Activated CD4-positive, alpha-beta memory T cell treated with anti-CD3 and anti-CD28 coated beads for 36 hours (primary cell): ENCODE data around the gene INO80. TPM values are rescaled to one million over a fixed set of nuclear protein-coding genes. Genes with fewer than 3 reads are reported as not detected.
A peak's percentile ranks its signal among the peaks of the same experiment; 100 is the strongest.
"Not testable (repeated sequence)": the region's sequence is repeated elsewhere in the genome, so short reads cannot be mapped to it uniquely, and the experiment has no call there.

Source experiments
- CTCF ChIA-PET: fragments of 350-600 bp; sonication (Branson Sonifier 250); formaldehyde crosslinking; loops from one replicate; lab custom pipeline; 2021; ENCODE audit warnings: antibody characterized with exemption, inconsistent platforms; lab: Charles Lee
- POLR2A ChIA-PET: fragments of 350-600 bp; sonication (Branson Sonifier 250); formaldehyde crosslinking; loops from one replicate; lab custom pipeline; 2021; ENCODE audit warnings: antibody characterized with exemption; lab: Charles Lee
- DNase-seq: peaks from one replicate; pipeline ENCODE4 v3.0.0-alpha.2; 2020
- H3K27ac Mint-ChIP-seq: one replicate; pipeline ENCODE4 v1.8.0; 2021; ENCODE audit warnings: mixed read lengths
- H3K27me3 Mint-ChIP-seq: one replicate; pipeline ENCODE4 v1.8.0; 2021; ENCODE audit warnings: mixed read lengths
- H3K36me3 Mint-ChIP-seq: one replicate; pipeline ENCODE4 v1.8.0; 2021; ENCODE audit warnings: mixed read lengths
- H3K4me1 Mint-ChIP-seq: one replicate; pipeline ENCODE4 v1.8.0; 2021; ENCODE audit warnings: low read depth, mixed read lengths
- H3K4me3 Mint-ChIP-seq: one replicate; pipeline ENCODE4 v1.8.0; 2021; ENCODE audit warnings: mild to moderate bottlenecking, mixed read lengths
- H3K9me3 Mint-ChIP-seq: one replicate; pipeline ENCODE4 v1.8.0; 2021; ENCODE audit warnings: mixed read lengths
- intact Hi-C: fragments of 100-400 bp; cut with micrococcal nuclease; formaldehyde crosslinking; loops from one replicate; pipeline ENCODE4 v1.15.1; 2023
- total RNA-seq, 2 experiments: library from RNA; stranded (reverse); gene quantifications; one replicate each; pipeline ENCODE4 v1.2.3, GENCODE V29; 2021

Gene INO80
- total RNA-seq, 2 experiments from 2014 or later: 19.9 to 22.8 TPM

- H3K4me3 Mint-ChIP-seq: no peak overlapping the region
- no peak for DNase-seq
- H3K4me1 Mint-ChIP-seq: no peaks in the 10 kb centered on the region
- ChIA-PET POLR2A (no interaction called here), CTCF (no interaction called here)
- peaks cover 4% of the 10 kb centered on the region for H3K9me3 Mint-ChIP-seq
- H3K27me3 Mint-ChIP-seq: peaks cover 3% of the 10 kb centered on the region
- intact Hi-C loops: no loop called here
- no peaks in the 10 kb centered on the region for H3K36me3 Mint-ChIP-seq
- H3K27ac Mint-ChIP-seq: no peak overlapping the region
Observed at GRCh38 chr15:41133454-41133853, 17.4 kb upstream of the INO80 start.

DNA sequence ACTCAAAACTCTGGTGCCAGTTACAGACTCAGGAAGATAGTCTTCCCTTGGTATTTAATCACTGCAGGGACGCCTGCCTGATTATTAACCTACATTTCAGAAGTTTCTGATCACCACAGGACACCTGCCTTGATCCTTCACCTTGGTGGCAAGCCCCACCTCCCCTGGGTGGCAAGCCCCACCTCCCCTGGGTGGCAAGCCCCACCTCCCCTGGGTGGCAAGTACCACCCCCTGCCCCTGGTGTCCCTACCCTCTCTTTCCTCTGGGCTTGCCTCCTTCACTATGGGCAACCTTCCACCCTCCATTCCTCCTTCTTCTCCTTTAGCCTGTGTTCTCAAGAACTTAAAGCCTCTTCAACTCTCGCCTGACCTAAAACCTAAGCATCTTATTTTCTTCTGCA lies 16.0 kb upstream of the INO80 start:
- DNase-seq, H3K27me3 Mint-ChIP-seq, intact Hi-C loops, H3K9me3 Mint-ChIP-seq, POLR2A ChIA-PET, H3K4me1 Mint-ChIP-seq, CTCF ChIA-PET, H3K4me3 Mint-ChIP-seq, H3K27ac Mint-ChIP-seq, H3K36me3 Mint-ChIP-seq: not testable (repeated sequence)

- CTCF ChIA-PET: no interaction called here
- intact Hi-C loops: no loop called here
- no peak for DNase-seq
- H3K4me3 Mint-ChIP-seq: no peak overlapping the region
- H3K4me1 Mint-ChIP-seq: no peaks in the 10 kb centered on the region
- peaks cover 4% of the 10 kb centered on the region for H3K9me3 Mint-ChIP-seq
- H3K36me3 Mint-ChIP-seq: no peaks in the 10 kb centered on the region
- POLR2A ChIA-PET: no interaction called here
- peaks cover 7% of the 10 kb centered on the region for H3K27me3 Mint-ChIP-seq
- H3K27ac Mint-ChIP-seq: no peak overlapping the region
Observed at GRCh38 chr15:41128174-41128902, 12.3 kb upstream of the INO80 start.

DNA sequence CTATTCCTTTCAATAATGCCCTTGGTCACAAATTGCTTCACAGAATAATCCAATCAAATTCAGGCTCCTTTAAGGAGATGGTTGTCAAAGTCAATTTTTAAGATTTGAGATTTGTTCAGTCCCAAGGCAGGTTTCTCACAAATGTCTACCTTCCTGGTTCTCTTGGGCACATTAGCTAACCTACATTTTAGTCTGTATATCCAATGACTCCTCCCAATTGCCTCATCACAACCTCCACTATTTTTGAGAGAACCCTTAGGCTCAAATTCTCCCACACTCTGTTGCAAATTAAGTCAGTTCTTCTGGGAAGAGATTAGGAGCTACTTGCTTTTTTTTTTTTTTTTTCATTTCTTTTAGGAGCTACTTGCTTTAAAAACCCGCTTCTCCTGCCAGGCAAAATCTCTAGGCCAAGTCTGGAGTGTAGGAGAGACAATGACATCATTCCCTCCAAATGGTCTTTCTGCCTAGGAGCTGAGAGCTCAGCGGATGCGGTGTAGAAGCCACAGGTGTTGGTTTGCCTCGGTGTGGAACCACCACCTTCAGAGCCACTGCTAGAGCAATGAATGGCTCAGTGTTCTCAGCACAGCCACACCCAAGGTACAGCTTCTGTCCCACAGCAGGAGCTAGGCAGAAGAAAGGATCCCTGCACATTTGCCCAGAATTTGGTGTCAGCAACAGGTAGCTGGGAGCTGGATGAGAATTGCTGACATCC lies 10.0 kb upstream of the INO80 start:
- Mint-ChIP-seq H3K9me3 (peaks cover 4% of the 10 kb centered on the region), H3K4me1 (no peaks in the 10 kb centered on the region), H3K36me3 (no peaks in the 10 kb centered on the region), H3K4me3 (no peak overlapping the region), H3K27me3 (peaks cover 4% of the 10 kb centered on the region), H3K27ac (no peak overlapping the region)
- intact Hi-C loops: no loop called here
- ChIA-PET POLR2A (interaction anchor here (0.6 kb wide), 2 partner anchors 30 to 149 kb away, joined by 3 read pairs; no protein-coding TSS in a partner anchor), CTCF (no interaction called here)
- DNase-seq: peak; percentile 12

DNA sequence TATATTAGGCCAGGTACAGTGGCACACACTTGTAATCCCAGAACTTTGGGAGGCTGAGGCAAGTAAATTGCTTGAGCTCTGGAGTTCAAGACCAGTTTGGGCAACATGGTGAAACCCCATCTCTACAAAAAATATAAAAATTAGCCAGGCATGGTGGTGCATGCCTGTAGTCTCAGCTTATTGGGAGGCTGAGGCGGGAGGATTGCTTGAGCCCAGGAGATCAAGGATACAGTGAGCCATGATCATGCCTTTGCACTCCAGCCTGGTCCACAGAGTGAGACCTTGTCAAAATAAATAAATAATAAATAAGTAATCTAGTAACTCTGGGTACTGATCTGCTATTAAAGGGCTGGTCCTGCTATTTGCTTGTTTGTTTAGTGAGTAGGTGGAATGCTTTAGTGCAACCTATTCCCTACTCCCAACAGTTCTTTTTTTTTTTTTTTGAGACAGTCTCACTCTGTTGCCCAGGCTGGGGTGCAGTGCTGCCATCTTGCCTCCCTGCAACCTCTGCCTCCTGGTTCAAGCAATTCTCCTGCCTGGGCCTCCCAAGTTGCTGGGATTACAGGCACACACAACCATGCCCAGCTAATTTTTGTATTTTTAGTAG lies 9.1 kb upstream of the INO80 start:
- no peaks in the 10 kb centered on the region for H3K9me3 Mint-ChIP-seq
- no peak overlapping the region for H3K27ac Mint-ChIP-seq
- H3K4me1 Mint-ChIP-seq: no peaks in the 10 kb centered on the region
- no peak overlapping the region for H3K4me3 Mint-ChIP-seq
- ChIA-PET POLR2A (no interaction called here), CTCF (interaction anchor here (0.6 kb wide), 1 partner anchor 54 kb away, joined by 3 read pairs; no protein-coding TSS in a partner anchor)
- H3K36me3 Mint-ChIP-seq: no peaks in the 10 kb centered on the region
- DNase-seq: no peak
- peaks cover 4% of the 10 kb centered on the region for H3K27me3 Mint-ChIP-seq
- intact Hi-C loops: no loop called here

DNA sequence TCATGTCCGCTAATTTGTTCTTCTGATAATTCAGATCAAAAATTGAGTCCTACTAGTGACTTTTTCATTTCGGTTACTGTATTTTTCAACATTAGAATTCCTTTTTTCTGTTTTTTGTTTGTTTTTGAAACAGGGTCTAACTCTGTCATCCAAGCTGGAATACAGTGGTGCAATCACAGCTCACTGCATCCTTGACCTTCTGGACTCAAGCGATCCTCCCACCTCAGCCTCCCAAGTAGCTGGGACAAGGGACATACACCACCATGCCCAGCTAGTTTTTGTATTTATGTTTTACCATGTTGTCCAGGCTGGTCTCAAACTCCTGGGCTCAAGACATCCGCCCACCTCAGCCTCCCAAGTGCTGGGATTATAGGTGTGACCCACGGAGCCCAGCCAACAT lies 8.0 kb upstream of the INO80 start:
- POLR2A ChIA-PET: no interaction called here
- no peak overlapping the region for H3K27ac Mint-ChIP-seq

GRCh38 chr15:41122849-41123248 lies 6.8 kb upstream of the INO80 start:
- Mint-ChIP-seq H3K36me3 (no peaks in the 10 kb centered on the region), H3K9me3 (no peaks in the 10 kb centered on the region), H3K4me3 (no peak overlapping the region), H3K27ac (no peak overlapping the region), H3K27me3 (peaks cover 4% of the 10 kb centered on the region), H3K4me1 (no peaks in the 10 kb centered on the region)
- ChIA-PET CTCF (interaction anchor here (0.6 kb wide), 1 partner anchor 216 kb away, joined by 4 read pairs; no protein-coding TSS in a partner anchor), POLR2A (no interaction called here)
- DNase-seq: no peak
- intact Hi-C loops: no loop called here

More for the DNA sequence above, 8.0 kb upstream of the INO80 start:
- H3K4me3 Mint-ChIP-seq: no peak overlapping the region
- peaks cover 4% of the 10 kb centered on the region for H3K27me3 Mint-ChIP-seq
- CTCF ChIA-PET: no interaction called here
- intact Hi-C loops: no loop called here
- H3K4me1 Mint-ChIP-seq: no peaks in the 10 kb centered on the region
- no peaks in the 10 kb centered on the region for H3K9me3 Mint-ChIP-seq
- no peak for DNase-seq
- H3K36me3 Mint-ChIP-seq: no peaks in the 10 kb centered on the region

DNA sequence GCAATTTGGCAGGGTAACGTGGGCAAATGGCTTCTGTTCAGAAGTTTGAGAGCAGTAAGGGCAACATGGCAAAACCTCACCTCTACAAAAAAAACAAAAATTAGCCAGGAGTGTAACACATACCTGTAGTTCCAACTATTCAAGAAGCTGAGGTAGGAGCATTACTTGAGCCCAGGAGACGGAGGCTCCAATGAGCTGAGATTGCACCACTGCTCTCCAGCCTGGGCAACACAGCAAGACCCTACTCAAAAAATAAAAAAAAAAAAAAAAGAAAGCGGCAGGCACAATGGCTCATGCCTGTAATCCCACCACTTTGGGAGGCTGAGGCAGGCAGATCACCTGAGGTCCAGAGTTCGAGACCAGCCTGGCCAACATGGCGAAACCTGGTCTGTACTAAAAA lies 5.9 kb upstream of the INO80 start:
- no peaks in the 10 kb centered on the region for H3K36me3 Mint-ChIP-seq
- no peak for DNase-seq
- no peak overlapping the region for H3K4me3 Mint-ChIP-seq
- no peaks in the 10 kb centered on the region for H3K4me1 Mint-ChIP-seq
- POLR2A ChIA-PET: no interaction called here
- intact Hi-C loops: no loop called here
- no peak overlapping the region for H3K27ac Mint-ChIP-seq
- no peaks in the 10 kb centered on the region for H3K9me3 Mint-ChIP-seq
- CTCF ChIA-PET: no interaction called here
- peaks cover 4% of the 10 kb centered on the region for H3K27me3 Mint-ChIP-seq

GRCh38 chr15:41116962-41117252 lies 827 bp upstream of the INO80 start:
- H3K9me3 Mint-ChIP-seq: no peaks in the 10 kb centered on the region
- DNase-seq: no peak
- peak overlapping the region; percentile 98 for H3K27ac Mint-ChIP-seq
- H3K4me1 Mint-ChIP-seq: peaks cover 12% of the 10 kb centered on the region
- H3K4me3 Mint-ChIP-seq: peak overlapping the region; percentile 91
- CTCF ChIA-PET: interaction anchor here (0.6 to 2.6 kb wide), 5 partner anchors 26 to 213 kb away, joined by 3 to 9 read pairs (median 3); no protein-coding TSS in a partner anchor
- intact Hi-C loops: loop anchor here (1.0 to 5.0 kb wide), 5 partner anchors 165 to 855 kb away; partner anchors contain the start of genes CHAC1, DNAJC17, EHD4 and NUSAP1
- H3K36me3 Mint-ChIP-seq: peaks cover 13% of the 10 kb centered on the region
- H3K27me3 Mint-ChIP-seq: no peaks in the 10 kb centered on the region
- POLR2A ChIA-PET: interaction anchor here (0.6 to 1.8 kb wide), 7 partner anchors 21 to 299 kb away, joined by 3 to 7 read pairs (median 3); partner anchors contain the start of genes CHAC1, CHP1, EXD1 and NUSAP1

- H3K9me3 Mint-ChIP-seq: no peaks in the 10 kb centered on the region
- peaks cover 12% of the 10 kb centered on the region for H3K4me1 Mint-ChIP-seq
- H3K27me3 Mint-ChIP-seq: no peaks in the 10 kb centered on the region
- POLR2A ChIA-PET: interaction anchor here (1.0 to 1.8 kb wide), 6 partner anchors 22 to 300 kb away, joined by 3 to 7 read pairs (median 4); partner anchors contain the start of genes CHAC1, CHP1, EXD1 and NUSAP1
- CTCF ChIA-PET: interaction anchor here (0.6 to 2.6 kb wide), 5 partner anchors 10 to 212 kb away, joined by 3 to 9 read pairs (median 3); no protein-coding TSS in a partner anchor
- H3K4me3 Mint-ChIP-seq: peak overlapping the region; percentile 91
- no peak for DNase-seq
- H3K36me3 Mint-ChIP-seq: peaks cover 13% of the 10 kb centered on the region
- peak overlapping the region; percentile 98 for H3K27ac Mint-ChIP-seq
- intact Hi-C loops: loop anchor here (1.0 to 5.0 kb wide), 8 partner anchors 35 to 857 kb away; partner anchors contain the start of genes CHAC1, CHP1, DNAJC17 and EHD4
Observed at GRCh38 chr15:41115652-41116115, 396 bp downstream of the INO80 start.

GRCh38 chr15:41115161-41115651 lies 874 bp downstream of the INO80 start:
- H3K4me1 Mint-ChIP-seq: peaks cover 12% of the 10 kb centered on the region
- CTCF ChIA-PET: interaction anchor here (0.6 to 2.6 kb wide), 4 partner anchors 10 to 211 kb away, joined by 3 to 9 read pairs (median 3); no protein-coding TSS in a partner anchor
- H3K36me3 Mint-ChIP-seq: peaks cover 13% of the 10 kb centered on the region
- POLR2A ChIA-PET: interaction anchor here (1.1 to 1.5 kb wide), 3 partner anchors 162 to 217 kb away, joined by 3 to 5 read pairs (median 4); partner anchors contain the start of genes CHAC1, NUSAP1 and OIP5
- intact Hi-C loops: loop anchor here (1.0 to 5.0 kb wide), 6 partner anchors 36 to 857 kb away; partner anchors contain the start of genes CHAC1, CHP1, DNAJC17 and EHD4
- no peaks in the 10 kb centered on the region for H3K27me3 Mint-ChIP-seq
- peak; percentile 82 for DNase-seq
- peak overlapping the region; percentile 91 for H3K4me3 Mint-ChIP-seq
- peak overlapping the region; percentile 98 for H3K27ac Mint-ChIP-seq
- no peaks in the 10 kb centered on the region for H3K9me3 Mint-ChIP-seq
